Forelimb muscle (tissue), 1 donor: ENCODE results near the gene NDEL1. TPM values are rescaled to one million over a fixed set of nuclear protein-coding genes. Genes with fewer than 3 reads are reported as not detected.

Experiments used
- DNase-seq: peaks from one replicate; pipeline ENCODE4 v3.0.0-alpha.2; 2013; ENCODE audit warnings: low read depth
- polyA plus RNA-seq: library from polyadenylated mRNA; unstranded; fragments of 120-200 nt; gene quantifications from one replicate; pipeline ENCODE4 v1.2.1, GENCODE V29; 2013; ENCODE audit not compliant: insufficient read length

The NDEL1 gene
- polyA plus RNA-seq, 1 donor, result 46.5 TPM

- no peak for DNase-seq
Observed at GRCh38 chr17:8502126-8502525, 66.4 kb downstream of the NDEL1 start.

GRCh38 chr17:8503368-8503767 is 67.7 kb downstream of the NDEL1 start:
- DNase-seq, result peak; percentile 77

- no peak for DNase-seq
Observed at GRCh38 chr17:8503807-8504206, 68.1 kb downstream of the NDEL1 start.

GRCh38 chr17:8504460-8505207 is 69.0 kb downstream of the NDEL1 start:
- no peak for DNase-seq

- DNase-seq, result peak; percentile 65
Observed at GRCh38 chr17:8506145-8506544, 70.5 kb downstream of the NDEL1 start.

GRCh38 chr17:8514801-8515200 is 79.1 kb downstream of the NDEL1 start:
- no peak for DNase-seq

Other genes starting within 250 kb of the NDEL1 start
- 4.9 TPM for gene BORCS6, start 245.7 kb upstream of the NDEL1 start, polyA plus RNA-seq
- gene AURKB, start 225.3 kb upstream of the NDEL1 start, polyA plus RNA-seq, result 12.9 TPM
- gene CTC1, start 187.8 kb upstream of the NDEL1 start, polyA plus RNA-seq, result 10.9 TPM
- 20.8 TPM for gene PFAS, start 186.6 kb upstream of the NDEL1 start, polyA plus RNA-seq
- 18.8 TPM for gene RANGRF, start 147.2 kb upstream of the NDEL1 start, polyA plus RNA-seq
- 1.6 TPM for gene SLC25A35, start 140.5 kb upstream of the NDEL1 start, polyA plus RNA-seq
- 12.4 TPM for gene ARHGEF15, start 125.6 kb upstream of the NDEL1 start, polyA plus RNA-seq
- gene ODF4, start 96.0 kb upstream of the NDEL1 start, polyA plus RNA-seq, result not detected
- 3,446 TPM for gene RPL26, start 52.7 kb upstream of the NDEL1 start, polyA plus RNA-seq
- not detected for gene RNF222, start 38.1 kb upstream of the NDEL1 start, polyA plus RNA-seq
- 52.2 TPM for gene MYH10, start 194.8 kb downstream of the NDEL1 start, polyA plus RNA-seq